IMR-90 (cell line): ENCODE results near the gene ANO10. TPM values are rescaled to one million over a fixed set of nuclear protein-coding genes. Genes with fewer than 3 reads are reported as not detected.

Experiments used
- ATAC-seq: fragments of 200-7000 bp; cut with Tn5 transposase; 2 replicates; pipeline ENCODE4 v1.9.1; 2020; ENCODE audit warnings: low read depth, mild to moderate bottlenecking, moderate library complexity
- BruUV-seq: library from RNA; stranded (reverse); fragments of 400-500 nt; replicated peaks from 2 replicates; lab custom pipeline; 2021; lab: Mats Ljungman, UMichigan
- CTCF ChIA-PET: fragments of 300-600 bp; formaldehyde crosslinking; extraction: SDS; loops from one replicate; lab custom pipeline; 2021; ENCODE audit warnings: antibody characterized with exemption; lab: Yijun Ruan, JAX
- POLR2A ChIA-PET: fragments of 300-600 bp; sonication (Branson Sonifier 250); formaldehyde crosslinking; loops from one replicate; lab custom pipeline; 2022; ENCODE audit warnings: antibody characterized with exemption; ENCODE audit not compliant: unreplicated experiment; lab: Charles Lee
- DNase-seq: peaks from one replicate; pipeline ENCODE4 v3.0.0; 2013
- H2AFZ ChIP-seq: replicated peaks from 2 replicates; pipeline ENCODE3; 2013; ENCODE audit warnings: low read length, mild to moderate bottlenecking; ENCODE audit not compliant: poor library complexity
- H2AK5ac ChIP-seq: 2 replicates; pipeline ENCODE4 v1.6.1; 2013; ENCODE audit warnings: low read depth, low read length, inconsistent platforms
- H2AK9ac ChIP-seq: replicated peaks from 2 replicates; pipeline ENCODE3; 2013; ENCODE audit warnings: mild to moderate bottlenecking, low read depth, low read length, moderate library complexity; ENCODE audit not compliant: poor library complexity
- H2BK120ac ChIP-seq: 2 replicates; pipeline ENCODE4 v1.6.1; 2013; ENCODE audit warnings: low read depth, low read length, inconsistent platforms
- H2BK15ac ChIP-seq: 3 replicates; pipeline ENCODE4 v1.6.1; 2013; ENCODE audit warnings: low read depth, low read length, inconsistent platforms
- H2BK20ac ChIP-seq: 2 replicates; pipeline ENCODE4 v1.6.1; 2013; ENCODE audit warnings: low read depth, mild to moderate bottlenecking, inconsistent platforms, low read length, moderate library complexity
- H2BK5ac ChIP-seq: 2 replicates; pipeline ENCODE4 v1.6.1; 2013; ENCODE audit warnings: mild to moderate bottlenecking, low read depth, low read length, inconsistent platforms; ENCODE audit not compliant: poor library complexity, severe bottlenecking
- H3K14ac ChIP-seq: replicated peaks from 2 replicates; pipeline ENCODE4 v1.6.1; 2013; ENCODE audit warnings: low read depth, low read length, inconsistent platforms
- H3K18ac ChIP-seq: 2 replicates; pipeline ENCODE4 v1.6.1; 2013; ENCODE audit warnings: low read depth, low read length, control low read depth
- H3K23ac ChIP-seq: 2 replicates; pipeline ENCODE4 v1.6.1; 2013; ENCODE audit warnings: low read depth, low read length, inconsistent platforms
- H3K27ac ChIP-seq: 2 replicates; pipeline ENCODE4 v1.5.1; 2013; ENCODE audit warnings: mild to moderate bottlenecking, control low read depth, low read length; ENCODE audit not compliant: insufficient read depth
- H3K27me3 ChIP-seq: 2 replicates; pipeline ENCODE4 v1.6.1; 2013; ENCODE audit warnings: low read length; ENCODE audit not compliant: control insufficient read depth, insufficient read depth
- H3K36me3 ChIP-seq: 2 replicates; pipeline ENCODE4 v1.6.1; 2013; ENCODE audit warnings: low read length, mixed read lengths; ENCODE audit not compliant: control insufficient read depth, insufficient read depth
- H3K4ac ChIP-seq: 2 replicates; pipeline ENCODE4 v1.6.1; 2013; ENCODE audit warnings: low read depth, low read length, inconsistent platforms
- H3K4me1 ChIP-seq: 2 replicates; pipeline ENCODE4 v1.6.1; 2013; ENCODE audit warnings: low read length, mixed read lengths; ENCODE audit not compliant: control insufficient read depth, insufficient read depth
- H3K4me2 ChIP-seq: 2 replicates; pipeline ENCODE4 v1.6.1; 2013; ENCODE audit warnings: low read depth, mild to moderate bottlenecking, control low read depth, low read length, moderate library complexity
- H3K4me3 ChIP-seq: 2 replicates; pipeline ENCODE4 v1.5.1; 2013; ENCODE audit warnings: low read depth, mild to moderate bottlenecking, control low read depth, low read length, moderate library complexity; ENCODE audit not compliant: insufficient read depth
- H3K56ac ChIP-seq: 2 replicates; pipeline ENCODE4 v1.6.1; 2013; ENCODE audit warnings: low read length, inconsistent platforms; ENCODE audit not compliant: insufficient read depth; ENCODE audit errors: extremely low read depth
- H3K79me1 ChIP-seq, 2 experiments: 2 replicates each; pipeline ENCODE4 v1.6.1; 2013; ENCODE audit warnings: low read length in 2 of 2, inconsistent platforms in 1 of 2, low read depth in 1 of 2
- H3K9ac ChIP-seq: 2 replicates; pipeline ENCODE4 v1.6.1; 2013; ENCODE audit warnings: low read depth, low read length, control low read depth
- H3K9me1 ChIP-seq: 2 replicates; pipeline ENCODE4 v1.6.1; 2013; ENCODE audit warnings: low read length, inconsistent platforms; ENCODE audit not compliant: insufficient read depth
- H3K9me3 ChIP-seq: 2 replicates; pipeline ENCODE4 v1.6.1; 2013; ENCODE audit warnings: low read length; ENCODE audit not compliant: control insufficient read depth, insufficient read depth
- H4K20me1 ChIP-seq: 2 replicates; pipeline ENCODE4 v1.6.1; 2013; ENCODE audit warnings: low read length, inconsistent platforms; ENCODE audit not compliant: insufficient read depth
- H4K5ac ChIP-seq: 2 replicates; pipeline ENCODE4 v1.6.1; 2013; ENCODE audit warnings: mild to moderate bottlenecking, low read depth, low read length, control low read depth
- H4K8ac ChIP-seq, 2 experiments: 2 replicates each; pipeline ENCODE4 v1.6.1; 2013; ENCODE audit warnings: low read depth in 2 of 2, low read length in 2 of 2, control low read depth in 1 of 2, inconsistent platforms in 1 of 2
- H4K91ac ChIP-seq: 2 replicates; pipeline ENCODE4 v1.6.1; 2013; ENCODE audit warnings: low read depth, low read length, inconsistent platforms; ENCODE audit not compliant: insufficient read depth
- CEBPB ChIP-seq: IDR thresholded peaks from 2 replicates; pipeline ENCODE4 v1.6.1; 2012; ENCODE audit warnings: low read depth, low read length, improper control_type of control experiment
- CHD1 ChIP-seq: IDR thresholded peaks from 2 replicates; pipeline ENCODE4 v1.6.1; 2012; ENCODE audit warnings: low read depth, low read length, improper control_type of control experiment
- MAFK ChIP-seq: IDR thresholded peaks from 2 replicates; pipeline ENCODE4 v1.6.1; 2012; ENCODE audit warnings: low read depth, low read length, improper control_type of control experiment
- MAZ ChIP-seq: IDR thresholded peaks from 2 replicates; pipeline ENCODE4 v1.6.1; 2012; ENCODE audit warnings: low read depth, mild to moderate bottlenecking, low read length, improper control_type of control experiment, moderate library complexity, borderline replicate concordance
- MXI1 ChIP-seq: IDR thresholded peaks from 2 replicates; pipeline ENCODE4 v1.6.1; 2012; ENCODE audit warnings: low read depth, mild to moderate bottlenecking, low read length, moderate library complexity, borderline replicate concordance
- NFE2L2 ChIP-seq: fragments of 150-350 bp; IDR thresholded peaks from 2 replicates; pipeline ENCODE4 v1.6.1; 2016; ENCODE audit warnings: low read depth, mild to moderate bottlenecking, low read length
- RFX5 ChIP-seq: IDR thresholded peaks from 2 replicates; pipeline ENCODE4 v1.8.0; 2012; ENCODE audit warnings: low read depth, mild to moderate bottlenecking, low read length, moderate library complexity
- SMC3 ChIP-seq: fragments of 150-350 bp; IDR thresholded peaks from 2 replicates; pipeline ENCODE4 v1.6.1; 2016; ENCODE audit warnings: low read depth, mild to moderate bottlenecking, antibody characterized with exemption, low read length, moderate library complexity
- WGBS, 2 experiments: methylation state at CpG; one replicate each; pipeline versions ENCODE4 v1.1.5 to v1.1.7; 2013; ENCODE audit warnings: missing lambda C conversion rate in 2 of 2; ENCODE audit not compliant: insufficient read length in 1 of 2; ENCODE audit errors: extremely low coverage in 2 of 2; 5-methylcytosine and 5-hydroxymethylcytosine counted together
- dilution Hi-C: fragments of 300-500 bp; cut with HindIII; formaldehyde crosslinking; loops from one replicate; pipeline ENCODE4 v1.14.3; 2018; ENCODE audit warnings: low sequenced_read_pairs; ENCODE audit not compliant: unreplicated experiment
- in situ Hi-C: fragments of 300-500 bp; cut with MboI; formaldehyde crosslinking; loops from 3 replicates; pipeline ENCODE4 v1.14.3; 2019; ENCODE audit warnings: low sequenced_read_pairs, inconsistent platforms, mixed read lengths
- intact Hi-C: fragments of 100-400 bp; cut with micrococcal nuclease; formaldehyde crosslinking; loops from 2 replicates; pipeline ENCODE4 v1.10.0; 2022
- polyA plus RNA-seq, 3 experiments: library from polyadenylated mRNA; depleted of rRNA; stranded (reverse); fragments of >200 nt; gene quantifications; 2 replicates each; pipeline ENCODE4 v1.2.3, GENCODE V29; 2012; ENCODE audit warnings: low replicate concordance in 1 of 3
- total RNA-seq: library from RNA; depleted of rRNA; stranded (reverse); fragments of >200 nt; gene quantifications from 2 replicates; pipeline ENCODE4 v1.2.3, GENCODE V29; 2012
- TF ChIP-seq, protein P1 (sequence below): conservative IDR thresholded peaks from 2 replicates; pipeline ENCODE4 v1.5.1; 2012; ENCODE audit warnings: mild to moderate bottlenecking, low read depth, low read length, improper control_type of control experiment

Gene ANO10
- total and polyA plus RNA-seq, 2 of the 4 experiments (the other 2 are of a cell fraction), result 28.5 to 41.6 TPM

DNA sequence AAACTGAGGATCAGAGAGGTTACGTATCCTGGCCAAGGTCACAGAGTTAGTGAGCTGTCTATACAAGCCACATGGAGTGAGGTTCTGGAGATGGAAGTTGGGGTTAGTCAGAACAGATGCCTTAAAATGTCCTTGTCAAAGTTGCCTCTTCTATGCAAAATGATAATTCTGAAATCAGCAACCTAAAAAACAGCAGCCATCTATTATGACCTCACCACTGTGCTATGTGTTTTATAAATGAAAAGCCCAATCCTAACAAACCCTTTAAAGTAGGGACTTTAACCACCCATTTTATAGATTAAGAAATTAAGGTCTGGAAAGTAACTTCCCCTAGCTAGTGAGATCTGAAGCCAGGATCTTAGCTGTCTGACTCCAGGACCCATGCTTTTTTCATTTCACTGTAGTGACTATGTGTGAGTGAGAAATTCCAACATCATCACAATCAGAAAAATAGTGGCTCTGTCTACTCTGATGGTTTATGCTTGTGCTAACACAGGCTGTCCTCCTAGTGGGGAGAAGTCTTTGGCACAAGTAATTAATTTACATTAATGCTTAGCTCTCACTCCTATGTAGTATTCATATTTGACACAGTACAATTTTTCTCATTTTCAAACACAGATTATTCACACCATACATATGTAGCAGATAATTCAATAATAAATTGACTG lies 143.6 kb downstream of the ANO10 start:
- Histone ChIP-seq H4K8ac (no peak overlapping the region), H3K56ac (no peak overlapping the region), H3K14ac (no peak overlapping the region), H3K4ac (no peak overlapping the region), H2AK9ac (no peak overlapping the region), H3K4me1 (peaks cover 2% of the 10 kb centered on the region; the same call in 1 of the 2 replicates), H3K23ac (no peak overlapping the region), H2BK15ac (no peak overlapping the region), H2BK20ac (no peak overlapping the region), H3K9ac (no peak overlapping the region), H3K79me1 (peaks cover 7 to 15% of the 10 kb centered on the region in 2 experiments; a peak in 2 of 4 replicates), H3K27me3 (no peaks in the 10 kb centered on the region), H3K18ac (no peak overlapping the region), H2BK5ac (no peak overlapping the region), H2BK120ac (no peak overlapping the region), H2AK5ac (no peak overlapping the region), H4K91ac (no peak overlapping the region), H2AFZ (no peak overlapping the region), H4K20me1 (no peaks in the 10 kb centered on the region), H4K5ac (no peak overlapping the region), H3K36me3 (no peaks in the 10 kb centered on the region), H3K9me3 (no peaks in the 10 kb centered on the region), H3K27ac (no peak overlapping the region), H3K4me3 (no peak overlapping the region), H3K9me1 (peaks cover 4% of the 10 kb centered on the region), H3K4me2 (no peak overlapping the region)
- ATAC-seq (peak; percentile 44), DNase-seq (peak; percentile 37)
- dilution Hi-C loops (no loop called here), intact Hi-C loops (no loop called here), in situ Hi-C loops (no loop called here)
- CTCF ChIA-PET, result interaction anchor here (0.6 kb wide), 1 partner anchor 11 kb away, joined by 4 read pairs; no protein-coding TSS in a partner anchor
- WGBS, 2 experiments, result no CpG with 5 or more reads among the region's 1 CpG
- BruUV-seq, result no TSS peak
- TF ChIP-seq NFE2L2 (no peak), SMC3 (no peak), MXI1 (no peak), CHD1 (no peak), RFX5 (no peak), MAZ (no peak), MAFK (no peak), CEBPB (no peak)
- TF ChIP-seq, protein P1, sequence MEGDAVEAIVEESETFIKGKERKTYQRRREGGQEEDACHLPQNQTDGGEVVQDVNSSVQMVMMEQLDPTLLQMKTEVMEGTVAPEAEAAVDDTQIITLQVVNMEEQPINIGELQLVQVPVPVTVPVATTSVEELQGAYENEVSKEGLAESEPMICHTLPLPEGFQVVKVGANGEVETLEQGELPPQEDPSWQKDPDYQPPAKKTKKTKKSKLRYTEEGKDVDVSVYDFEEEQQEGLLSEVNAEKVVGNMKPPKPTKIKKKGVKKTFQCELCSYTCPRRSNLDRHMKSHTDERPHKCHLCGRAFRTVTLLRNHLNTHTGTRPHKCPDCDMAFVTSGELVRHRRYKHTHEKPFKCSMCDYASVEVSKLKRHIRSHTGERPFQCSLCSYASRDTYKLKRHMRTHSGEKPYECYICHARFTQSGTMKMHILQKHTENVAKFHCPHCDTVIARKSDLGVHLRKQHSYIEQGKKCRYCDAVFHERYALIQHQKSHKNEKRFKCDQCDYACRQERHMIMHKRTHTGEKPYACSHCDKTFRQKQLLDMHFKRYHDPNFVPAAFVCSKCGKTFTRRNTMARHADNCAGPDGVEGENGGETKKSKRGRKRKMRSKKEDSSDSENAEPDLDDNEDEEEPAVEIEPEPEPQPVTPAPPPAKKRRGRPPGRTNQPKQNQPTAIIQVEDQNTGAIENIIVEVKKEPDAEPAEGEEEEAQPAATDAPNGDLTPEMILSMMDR, result no peak
- POLR2A ChIA-PET, result no interaction called here
